ENCODE results near the gene TMEM164. TPM values are rescaled to one million over a fixed set of nuclear protein-coding genes. Genes with fewer than 3 reads are reported as not detected.
"Not testable (repeated sequence)": the region's sequence is repeated elsewhere in the genome, so short reads cannot be mapped to it uniquely, and the experiment has no call there.

Gene TMEM164
- total and polyA plus RNA-seq, 2 donors (not counting 1 experiment from before 2014, with no cell fraction given): 5.7 to 10.2 TPM

GRCh38 chrX:110153244-110153643, 150.3 kb downstream of the TMEM164 start:
- TF ChIP-seq, protein P1, sequence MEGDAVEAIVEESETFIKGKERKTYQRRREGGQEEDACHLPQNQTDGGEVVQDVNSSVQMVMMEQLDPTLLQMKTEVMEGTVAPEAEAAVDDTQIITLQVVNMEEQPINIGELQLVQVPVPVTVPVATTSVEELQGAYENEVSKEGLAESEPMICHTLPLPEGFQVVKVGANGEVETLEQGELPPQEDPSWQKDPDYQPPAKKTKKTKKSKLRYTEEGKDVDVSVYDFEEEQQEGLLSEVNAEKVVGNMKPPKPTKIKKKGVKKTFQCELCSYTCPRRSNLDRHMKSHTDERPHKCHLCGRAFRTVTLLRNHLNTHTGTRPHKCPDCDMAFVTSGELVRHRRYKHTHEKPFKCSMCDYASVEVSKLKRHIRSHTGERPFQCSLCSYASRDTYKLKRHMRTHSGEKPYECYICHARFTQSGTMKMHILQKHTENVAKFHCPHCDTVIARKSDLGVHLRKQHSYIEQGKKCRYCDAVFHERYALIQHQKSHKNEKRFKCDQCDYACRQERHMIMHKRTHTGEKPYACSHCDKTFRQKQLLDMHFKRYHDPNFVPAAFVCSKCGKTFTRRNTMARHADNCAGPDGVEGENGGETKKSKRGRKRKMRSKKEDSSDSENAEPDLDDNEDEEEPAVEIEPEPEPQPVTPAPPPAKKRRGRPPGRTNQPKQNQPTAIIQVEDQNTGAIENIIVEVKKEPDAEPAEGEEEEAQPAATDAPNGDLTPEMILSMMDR (conservative IDR thresholded peaks at IDR 0.05 in 1 of 2, IDR thresholded peaks at IDR 0.05 in 1 of 2; ENCODE audit: low read depth in 1 of 2, low read length in 2 of 2): no peak
- TF ChIP-seq EZH2 (IDR thresholded peaks at IDR 0.05; ENCODE audit: low read length, missing control alignments): no peak
- Histone ChIP-seq H3K27me3 (ENCODE audit: control insufficient read depth, insufficient read depth, low read length) (no peaks in the 10 kb centered on the region), H3K9me3 (ENCODE audit: control insufficient read depth, insufficient read depth, low read depth, low read length) (no peaks in the 10 kb centered on the region), H3K4me2 (ENCODE audit: extremely low read depth, insufficient read depth, low read length) (no peak overlapping the region), H3K4me3 (replicated peaks in 1 of 4; ENCODE audit: control extremely low read depth in 1 of 4, insufficient read depth in 1 of 4, low read depth in 3 of 4, low read length in 4 of 4) (no peak overlapping the region), H2AFZ (ENCODE audit: low read length) (no peak overlapping the region), H3K27ac (ENCODE audit: insufficient read depth, low read length) (no peak overlapping the region), H3K79me2 (ENCODE audit: control insufficient read depth, insufficient read depth, low read length) (no peaks in the 10 kb centered on the region), H3K36me3 (ENCODE audit: control insufficient read depth, insufficient read depth, low read length) (no peaks in the 10 kb centered on the region), H3K4me1 (ENCODE audit: control insufficient read depth, extremely low read depth, insufficient read depth, low read length) (no peaks in the 10 kb centered on the region), H3K9ac (ENCODE audit: insufficient read depth, low read length) (no peak overlapping the region), H4K20me1 (ENCODE audit: control insufficient read depth, extremely low read depth, insufficient read depth, low read length) (no peaks in the 10 kb centered on the region)
- DNase-seq (ENCODE audit: low read depth in 2 of 2): no peak

GRCh38 chrX:110153896-110154295, 151.0 kb downstream of the TMEM164 start:
- no peak for TF ChIP-seq EZH2 (IDR thresholded peaks at IDR 0.05; ENCODE audit: low read length, missing control alignments)
- TF ChIP-seq, protein P1 (conservative IDR thresholded peaks at IDR 0.05 in 1 of 2, IDR thresholded peaks at IDR 0.05 in 1 of 2; ENCODE audit: low read depth in 1 of 2, low read length in 2 of 2): no peak
- Histone ChIP-seq H4K20me1 (ENCODE audit: control insufficient read depth, extremely low read depth, insufficient read depth, low read length) (no peaks in the 10 kb centered on the region), H3K36me3 (ENCODE audit: control insufficient read depth, insufficient read depth, low read length) (no peaks in the 10 kb centered on the region)

GRCh38 chrX:110154328-110154727, 151.4 kb downstream of the TMEM164 start:
- H3K36me3 ChIP-seq (ENCODE audit: control insufficient read depth, insufficient read depth, low read length); H3K79me2 ChIP-seq (ENCODE audit: control insufficient read depth, insufficient read depth, low read length): not testable (repeated sequence)

More at GRCh38 chrX:110153896-110154295, 151.0 kb downstream of the TMEM164 start:
- H3K9me3 ChIP-seq (ENCODE audit: control insufficient read depth, insufficient read depth, low read depth, low read length): no peaks in the 10 kb centered on the region
- no peaks in the 10 kb centered on the region for H3K4me1 ChIP-seq (ENCODE audit: control insufficient read depth, extremely low read depth, insufficient read depth, low read length)
- no peak overlapping the region for H3K4me2 ChIP-seq (ENCODE audit: extremely low read depth, insufficient read depth, low read length)
- H3K27ac ChIP-seq (ENCODE audit: insufficient read depth, low read length): no peak overlapping the region
- no peak overlapping the region for H3K4me3 ChIP-seq (replicated peaks in 1 of 4; ENCODE audit: control extremely low read depth in 1 of 4, insufficient read depth in 1 of 4, low read depth in 3 of 4, low read length in 4 of 4)
- no peak overlapping the region for H3K9ac ChIP-seq (ENCODE audit: insufficient read depth, low read length)
- H3K27me3 ChIP-seq (ENCODE audit: control insufficient read depth, insufficient read depth, low read length): no peaks in the 10 kb centered on the region
- no peaks in the 10 kb centered on the region for H3K79me2 ChIP-seq (ENCODE audit: control insufficient read depth, insufficient read depth, low read length)
- no peak for DNase-seq (ENCODE audit: low read depth in 2 of 2)
- no peak overlapping the region for H2AFZ ChIP-seq (ENCODE audit: low read length)

More at GRCh38 chrX:110154328-110154727, 151.4 kb downstream of the TMEM164 start:
- not testable (repeated sequence) for DNase-seq (ENCODE audit: low read depth in 2 of 2); H2AFZ ChIP-seq (ENCODE audit: low read length); H3K9me3 ChIP-seq (ENCODE audit: control insufficient read depth, insufficient read depth, low read depth, low read length); H3K27ac ChIP-seq (ENCODE audit: insufficient read depth, low read length); H3K27me3 ChIP-seq (ENCODE audit: control insufficient read depth, insufficient read depth, low read length); H3K4me3 ChIP-seq (replicated peaks in 1 of 4; ENCODE audit: control extremely low read depth in 1 of 4, insufficient read depth in 1 of 4, low read depth in 3 of 4, low read length in 4 of 4); H4K20me1 ChIP-seq (ENCODE audit: control insufficient read depth, extremely low read depth, insufficient read depth, low read length); H3K4me2 ChIP-seq (ENCODE audit: extremely low read depth, insufficient read depth, low read length); H3K9ac ChIP-seq (ENCODE audit: insufficient read depth, low read length); H3K4me1 ChIP-seq (ENCODE audit: control insufficient read depth, extremely low read depth, insufficient read depth, low read length)
